Endothelial cell of coronary artery (primary cell): ENCODE measurements around the gene SPRN. TPM values are rescaled to one million over a fixed set of nuclear protein-coding genes. Genes with fewer than 3 reads are reported as not detected.

Source experiments
- total RNA-seq: library from RNA; depleted of rRNA; stranded (reverse); fragments of >200 nt; gene quantifications from 2 replicates; pipeline ENCODE4 v1.2.3, GENCODE V29; 2014

The SPRN gene, protein sequence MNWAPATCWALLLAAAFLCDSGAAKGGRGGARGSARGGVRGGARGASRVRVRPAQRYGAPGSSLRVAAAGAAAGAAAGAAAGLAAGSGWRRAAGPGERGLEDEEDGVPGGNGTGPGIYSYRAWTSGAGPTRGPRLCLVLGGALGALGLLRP
- total RNA-seq = under 0.01 TPM in 2 replicates

DNA sequence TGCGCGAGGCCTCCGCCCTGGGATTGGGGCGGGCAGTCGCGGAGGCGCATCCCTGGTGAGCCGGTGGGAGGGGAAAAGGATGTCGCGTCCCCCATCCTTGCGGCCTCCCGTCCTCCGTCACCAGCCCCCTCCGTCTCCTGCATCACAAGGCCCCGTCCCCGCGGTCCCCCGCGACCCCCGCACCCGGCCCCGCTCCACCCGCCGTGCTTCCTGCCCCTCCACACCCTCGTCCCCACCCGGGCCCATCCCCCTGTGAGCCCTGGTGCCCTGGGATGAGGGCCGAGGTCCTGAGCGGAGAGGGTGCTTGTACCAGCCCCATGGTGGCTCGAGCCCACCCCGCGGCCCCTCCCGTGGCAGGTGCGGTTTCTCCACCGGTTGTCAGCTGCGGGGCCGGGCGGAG lies at the start of gene SPRN:
Gene SPRN, minus strand, starts transcription at position 25 of the 400 bp plus-strand sequence. CDS start 944 bp downstream, outside the sequence.

DNA sequence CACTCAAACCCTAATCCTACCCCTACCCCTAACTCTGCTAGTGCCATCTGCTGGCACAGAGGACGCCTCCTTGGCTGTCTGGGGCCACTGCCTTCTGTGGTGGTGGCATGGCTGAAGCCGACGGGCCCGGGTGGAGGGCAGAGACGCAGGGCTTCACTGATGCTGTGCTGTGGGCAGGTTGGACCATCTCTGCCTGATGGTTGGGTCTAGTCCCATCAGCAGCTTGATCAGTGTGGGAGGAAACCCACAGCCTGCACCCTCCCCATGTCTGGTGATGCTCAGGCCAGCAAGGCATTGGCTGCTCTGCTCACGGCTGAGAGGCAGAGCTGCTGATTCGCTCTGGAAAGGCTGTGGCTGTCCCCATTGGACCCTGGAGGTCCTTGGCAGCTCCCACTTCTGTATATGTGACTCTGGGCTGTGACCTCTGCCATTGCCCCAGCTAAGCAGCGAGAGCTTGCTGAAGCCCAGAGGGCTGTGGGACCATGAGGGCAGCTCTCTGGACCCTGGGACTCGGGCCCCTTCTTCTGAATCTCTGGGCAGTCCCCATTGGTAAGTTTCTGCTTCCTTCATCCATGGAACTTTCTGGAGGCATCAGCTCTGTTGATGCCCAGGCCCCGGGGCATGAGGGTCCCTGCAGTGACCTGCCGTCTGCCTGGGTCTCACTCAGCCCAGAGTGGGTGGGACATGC lies 29.2 kb upstream of the SPRN start, which contains the start of gene SCART1:
Gene SCART1, plus strand, starts transcription at position 430 of the 688 bp plus-strand sequence. Its CDS starts 53 bp downstream, at position 483.

DNA sequence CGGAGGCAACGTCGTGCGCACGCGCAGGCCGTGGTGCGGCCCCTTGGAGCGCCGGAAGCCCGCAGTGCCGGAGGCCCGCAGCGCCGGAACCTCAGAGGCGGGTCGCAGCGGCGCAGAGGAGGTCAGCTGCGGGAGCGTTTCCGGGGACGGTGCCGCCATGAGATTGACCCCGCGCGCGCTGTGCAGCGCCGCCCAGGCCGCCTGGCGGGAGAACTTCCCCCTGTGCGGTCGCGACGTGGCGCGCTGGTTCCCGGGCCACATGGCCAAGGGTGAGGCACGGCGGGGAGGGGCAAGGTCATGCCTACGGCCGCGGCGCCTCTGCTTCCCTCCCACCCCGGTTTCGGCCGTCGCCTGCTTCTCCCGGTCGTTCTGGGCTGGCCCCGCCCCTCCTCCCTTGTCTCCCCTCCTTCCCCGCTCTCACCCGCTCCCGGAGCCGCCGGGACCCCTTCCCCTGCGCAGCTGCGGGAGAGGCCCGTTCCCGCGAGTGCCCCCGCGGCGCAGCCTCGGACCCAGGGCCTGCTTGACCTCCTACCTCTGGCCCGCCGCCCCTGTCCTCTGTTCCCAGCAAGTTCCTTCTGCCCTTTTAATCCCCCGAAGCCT lies 30.3 kb downstream of the SPRN start, which contains the start of gene MTG1:
Gene MTG1, plus strand, starts transcription at position 94 of the 600 bp plus-strand sequence. Its CDS starts 64 bp downstream, at position 158.

DNA sequence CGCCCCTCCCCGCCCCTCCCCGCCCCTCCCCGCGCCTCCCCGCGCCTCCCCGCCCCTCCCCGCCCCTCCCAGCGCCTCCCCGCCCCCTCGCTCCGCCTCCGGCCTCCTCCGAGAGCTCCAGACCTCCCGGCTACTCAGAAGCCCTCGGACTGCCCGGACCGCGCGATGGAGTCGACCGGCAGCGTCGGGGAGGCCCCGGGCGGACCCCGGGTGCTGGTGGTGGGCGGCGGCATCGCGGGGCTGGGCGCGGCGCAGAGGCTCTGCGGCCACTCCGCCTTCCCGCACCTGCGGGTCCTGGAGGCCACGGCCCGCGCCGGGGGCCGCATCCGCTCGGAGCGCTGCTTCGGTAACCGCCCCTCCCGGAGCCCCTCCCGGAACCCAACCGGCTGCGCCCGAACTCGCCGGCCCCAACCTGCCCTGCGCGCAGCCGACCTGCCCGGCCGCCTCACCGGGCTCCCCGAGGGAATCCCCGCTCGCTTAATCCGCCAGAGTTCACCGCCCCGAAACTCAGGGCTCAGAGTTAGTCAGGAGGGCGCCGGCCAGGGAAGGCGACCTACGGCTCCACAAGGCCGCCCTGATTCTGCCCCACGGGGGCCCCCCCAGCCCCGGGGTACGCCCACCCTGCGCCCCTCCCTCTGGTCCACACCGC lies 45.1 kb downstream of the SPRN start, which contains the start of gene PAOX:
Gene PAOX, plus strand, starts transcription at position 111 of the 649 bp plus-strand sequence. Its CDS starts 55 bp downstream, at position 166.

DNA sequence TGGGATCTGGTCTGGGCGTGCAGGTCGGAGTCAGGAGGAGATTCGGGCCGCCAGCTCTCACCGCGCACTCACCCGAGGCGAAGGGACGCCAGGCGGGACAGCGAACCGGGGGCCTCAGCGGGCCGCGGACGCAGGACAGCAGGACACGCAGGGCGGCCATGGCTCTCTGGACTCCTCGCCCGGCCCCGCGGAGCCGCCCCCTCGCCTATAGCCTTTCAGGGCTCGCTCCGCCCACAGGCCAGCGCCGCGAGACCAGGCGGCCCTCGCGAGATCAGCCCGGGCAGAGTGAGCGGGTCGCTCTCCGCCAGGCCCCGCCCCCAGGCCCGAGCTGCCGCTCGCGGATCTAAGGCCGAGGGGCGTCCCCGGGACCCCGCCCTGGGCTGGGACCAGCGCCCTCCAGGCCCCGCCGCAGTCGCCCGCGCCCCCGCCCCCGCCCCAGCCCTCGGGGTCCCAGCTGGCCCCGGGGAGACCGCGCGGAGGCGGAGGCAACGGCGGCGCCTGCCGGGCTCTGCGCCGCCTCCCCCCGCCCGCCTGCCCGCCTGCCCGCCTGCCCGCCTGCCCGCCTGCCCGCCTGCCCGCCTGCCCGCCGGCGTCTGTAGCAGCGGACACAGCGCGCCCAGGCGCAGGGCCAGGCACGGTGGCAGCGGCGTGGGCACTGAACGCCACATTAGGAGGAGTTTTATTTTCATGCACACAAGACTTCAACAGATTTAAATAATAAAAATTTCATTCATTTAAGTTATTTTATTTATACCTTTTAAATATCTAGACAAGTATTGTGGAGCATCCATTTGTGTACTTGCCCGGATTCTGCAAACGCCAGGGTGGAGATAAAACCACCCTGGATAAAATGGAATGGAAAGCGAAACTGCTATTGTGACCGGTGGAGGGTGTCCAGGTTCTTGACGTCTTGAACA lies 51.0 kb downstream of the SPRN start, which contains the start of gene ECHS1:
Gene ECHS1, minus strand, starts transcription at position 181 of the 917 bp plus-strand sequence. Its CDS starts 21 bp downstream, at position 160.

Other genes with a start within 250 kb of the SPRN start
- not detected in 2 replicates for gene UTF1, start 194.4 kb downstream of the SPRN start, total RNA-seq
- not detected in 2 replicates for gene VENTX, start 186.8 kb downstream of the SPRN start, total RNA-seq
- gene ADAM8, start 147.8 kb downstream of the SPRN start, total RNA-seq = 0.18 and 0.75 TPM in 2 replicates
- gene TUBGCP2, start 115.8 kb downstream of the SPRN start, total RNA-seq = 50.6 and 51.5 TPM in 2 replicates
- 23.0 and 24.7 TPM in 2 replicates for gene ZNF511, start 115.7 kb downstream of the SPRN start, total RNA-seq
- gene CALY, start 87.7 kb downstream of the SPRN start, total RNA-seq = not detected in 2 replicates
- gene PRAP1, start 77.3 kb downstream of the SPRN start, total RNA-seq = not detected in 2 replicates
- 17.0 and 29.5 TPM in 2 replicates for gene FUOM, start 66.6 kb downstream of the SPRN start, total RNA-seq
- gene ECHS1, start 51.3 kb downstream of the SPRN start, total RNA-seq = 52.2 and 71.7 TPM in 2 replicates
- gene PAOX, start 45.4 kb downstream of the SPRN start, total RNA-seq = 6.7 and 7.0 TPM in 2 replicates
- gene MTG1, start 30.5 kb downstream of the SPRN start, total RNA-seq = 40.2 and 40.4 TPM in 2 replicates
- gene SCART1, start 29.3 kb upstream of the SPRN start, total RNA-seq = 0.54 and 1.3 TPM in 2 replicates
- gene CYP2E1, start 102.7 kb upstream of the SPRN start, total RNA-seq = 0.47 TPM in 1 of 2 replicates, not detected in the other
- gene SYCE1, start 141.0 kb upstream of the SPRN start, total RNA-seq = 0.09 TPM in 1 of 2 replicates, not detected in the other
- gene FRG2B, start 202.2 kb upstream of the SPRN start, total RNA-seq = not detected in 2 replicates